OCI-LY1 (cell line): ENCODE data around the gene MTOR.

ENCODE experiments used
- H2AFZ ChIP-seq: fragments of 200-600 bp; sonication (generic), shearing (Covaris generic); 2 replicates; pipeline ENCODE4 v1.6.0; 2014; ENCODE audit warnings: antibody characterized with exemption, mild to moderate bottlenecking, low read length
- H3F3A ChIP-seq: fragments of 200-600 bp; sonication (generic), shearing (Covaris generic); 2 replicates; pipeline ENCODE4 v1.6.0; 2014; ENCODE audit warnings: mild to moderate bottlenecking, antibody characterized with exemption, low read length, moderate library complexity; ENCODE audit not compliant: insufficient read depth
- H3K27ac ChIP-seq: fragments of 200-600 bp; sonication (generic); 2 replicates; pipeline ENCODE4 v1.5.1; 2014; ENCODE audit warnings: low read length, mixed run types, mild to moderate bottlenecking, low read depth; ENCODE audit not compliant: poor library complexity, severe bottlenecking
- H3K27me3 ChIP-seq: fragments of 200-600 bp; sonication (generic); 2 replicates; pipeline ENCODE4 v1.6.0; 2014; ENCODE audit warnings: antibody characterized with exemption, mild to moderate bottlenecking, low read length, moderate library complexity; ENCODE audit not compliant: insufficient read depth
- H3K36me3 ChIP-seq: fragments of 200-600 bp; sonication (generic); 2 replicates; pipeline ENCODE4 v1.6.1; 2014; ENCODE audit warnings: mild to moderate bottlenecking, antibody characterized with exemption, low read length, moderate library complexity, mixed read lengths; ENCODE audit not compliant: insufficient read depth
- H3K4me1 ChIP-seq: fragments of 200-600 bp; sonication (generic); 2 replicates; pipeline ENCODE4 v1.5.1; 2014; ENCODE audit warnings: mild to moderate bottlenecking, low read length, moderate library complexity; ENCODE audit not compliant: insufficient read depth, severe bottlenecking
- H3K4me2 ChIP-seq: fragments of 200-600 bp; sonication (generic), shearing (Covaris generic); 2 replicates; pipeline ENCODE4 v1.6.1; 2014; ENCODE audit warnings: low read length
- H3K4me3 ChIP-seq: fragments of 200-600 bp; sonication (generic); 2 replicates; pipeline ENCODE4 v1.5.1; 2014; ENCODE audit warnings: low read length, low read depth, mild to moderate bottlenecking, mixed read lengths; ENCODE audit not compliant: poor library complexity, severe bottlenecking
- H3K79me2 ChIP-seq: fragments of 200-600 bp; shearing (Covaris generic); 2 replicates; pipeline ENCODE4 v1.6.1; 2016; ENCODE audit warnings: mixed run types, low read length, mixed read lengths; ENCODE audit not compliant: insufficient read depth
- H3K9ac ChIP-seq: fragments of 200-600 bp; sonication (generic), shearing (Covaris generic); 2 replicates; pipeline ENCODE4 v1.6.1; 2014; ENCODE audit warnings: mild to moderate bottlenecking, low read length, mixed read lengths
- H3K9me2 ChIP-seq: fragments of 200-600 bp; sonication (generic), shearing (Covaris generic); 2 replicates; pipeline ENCODE4 v1.6.1; 2014; ENCODE audit warnings: low read depth, mild to moderate bottlenecking, low read length, mixed read lengths
- H3K9me3 ChIP-seq: fragments of 200-600 bp; shearing (Covaris generic); 2 replicates; pipeline ENCODE4 v1.6.1; 2014; ENCODE audit warnings: low read length, mixed read lengths
- H4K20me1 ChIP-seq: fragments of 200-600 bp; sonication (generic), shearing (Covaris generic); 2 replicates; pipeline ENCODE4 v1.6.0; 2016; ENCODE audit warnings: mild to moderate bottlenecking, low read length; ENCODE audit not compliant: insufficient read depth
- CTCF ChIP-seq: fragments of 200-600 bp; sonication (generic), shearing (Covaris generic); IDR thresholded peaks from 2 replicates; pipeline ENCODE4 v1.5.1; 2017; ENCODE audit warnings: mild to moderate bottlenecking, antibody characterized with exemption, low read length, moderate library complexity, mixed read lengths
- EZH2 ChIP-seq: fragments of 200-600 bp; sonication (generic), shearing (Covaris generic); IDR thresholded peaks from 2 replicates; pipeline ENCODE4 v1.8.0; 2017; ENCODE audit warnings: borderline replicate concordance, mixed run types, mild to moderate bottlenecking, antibody characterized with exemption, low read length, moderate library complexity, mixed read lengths

Gene MTOR

GRCh38 chr1:11280719-11281376 is 18.5 kb upstream of the MTOR start:
- Histone ChIP-seq H4K20me1 (no peaks in the 10 kb centered on the region), H3K9ac (peak overlapping the region; percentile 18; the same call in 1 of the 2 replicates), H3K36me3 (peaks cover 47% of the 10 kb centered on the region), H3K4me1 (peaks cover 23% of the 10 kb centered on the region), H3K9me2 (no peaks in the 10 kb centered on the region), H3K4me3 (no peak overlapping the region), H3K27ac (peak overlapping the region; percentile 60), H3K4me2 (peak overlapping the region; percentile 9; the same call in 1 of the 2 replicates), H3K79me2 (no peaks in the 10 kb centered on the region), H3F3A (no peaks in the 10 kb centered on the region), H2AFZ (no peak overlapping the region), H3K9me3 (no peaks in the 10 kb centered on the region), H3K27me3 (no peaks in the 10 kb centered on the region)
- no peak for TF ChIP-seq EZH2
- no peak for TF ChIP-seq CTCF

GRCh38 chr1:11279630-11280029 is 17.3 kb upstream of the MTOR start:
- no peaks in the 10 kb centered on the region for H3F3A ChIP-seq
- peaks cover 11% of the 10 kb centered on the region for H3K79me2 ChIP-seq
- H3K9me2 ChIP-seq, result no peaks in the 10 kb centered on the region
- no peaks in the 10 kb centered on the region for H3K9me3 ChIP-seq
- no peak overlapping the region for H3K4me3 ChIP-seq
- no peak overlapping the region for H3K4me2 ChIP-seq
- peaks cover 41% of the 10 kb centered on the region for H3K36me3 ChIP-seq
- H2AFZ ChIP-seq, result no peak overlapping the region
- H4K20me1 ChIP-seq, result no peaks in the 10 kb centered on the region
- TF ChIP-seq EZH2 (no peak), CTCF (no peak)
- H3K4me1 ChIP-seq, result peaks cover 36% of the 10 kb centered on the region
- H3K27me3 ChIP-seq, result no peaks in the 10 kb centered on the region
- H3K27ac ChIP-seq, result no peak overlapping the region
- H3K9ac ChIP-seq, result no peak overlapping the region

GRCh38 chr1:11279152-11279551 is 16.8 kb upstream of the MTOR start:
- Histone ChIP-seq H4K20me1 (no peaks in the 10 kb centered on the region), H3K9me3 (no peaks in the 10 kb centered on the region), H3K27ac (no peak overlapping the region), H3K4me2 (no peak overlapping the region), H3K9me2 (no peaks in the 10 kb centered on the region), H3K27me3 (no peaks in the 10 kb centered on the region), H3K36me3 (peaks cover 41% of the 10 kb centered on the region), H3K9ac (no peak overlapping the region), H3K4me1 (peaks cover 40% of the 10 kb centered on the region), H3K4me3 (no peak overlapping the region), H2AFZ (no peak overlapping the region), H3K79me2 (peaks cover 15% of the 10 kb centered on the region), H3F3A (no peaks in the 10 kb centered on the region)
- TF ChIP-seq EZH2, result no peak
- TF ChIP-seq CTCF, result no peak
